IMR-90 (cell line): ENCODE measurements around the gene SCARB1. TPM values are rescaled to one million over a fixed set of nuclear protein-coding genes. Genes with fewer than 3 reads are reported as not detected.

Experiments used
- ATAC-seq: fragments of 200-7000 bp; cut with Tn5 transposase; 2 replicates; pipeline ENCODE4 v1.9.1; 2020; ENCODE audit warnings: low read depth, mild to moderate bottlenecking, moderate library complexity
- BruUV-seq: library from RNA; stranded (reverse); fragments of 400-500 nt; replicated peaks from 2 replicates; lab custom pipeline; 2021; lab: Mats Ljungman, UMichigan
- CTCF ChIA-PET: fragments of 300-600 bp; formaldehyde crosslinking; extraction: SDS; loops from one replicate; lab custom pipeline; 2021; ENCODE audit warnings: antibody characterized with exemption; lab: Yijun Ruan, JAX
- POLR2A ChIA-PET: fragments of 300-600 bp; sonication (Branson Sonifier 250); formaldehyde crosslinking; loops from one replicate; lab custom pipeline; 2022; ENCODE audit warnings: antibody characterized with exemption; ENCODE audit not compliant: unreplicated experiment; lab: Charles Lee
- DNase-seq: peaks from one replicate; pipeline ENCODE4 v3.0.0; 2013
- H2AFZ ChIP-seq: replicated peaks from 2 replicates; pipeline ENCODE3; 2013; ENCODE audit warnings: low read length, mild to moderate bottlenecking; ENCODE audit not compliant: poor library complexity
- H2AK5ac ChIP-seq: 2 replicates; pipeline ENCODE4 v1.6.1; 2013; ENCODE audit warnings: low read depth, low read length, inconsistent platforms
- H2AK9ac ChIP-seq: replicated peaks from 2 replicates; pipeline ENCODE3; 2013; ENCODE audit warnings: mild to moderate bottlenecking, low read depth, low read length, moderate library complexity; ENCODE audit not compliant: poor library complexity
- H2BK120ac ChIP-seq: 2 replicates; pipeline ENCODE4 v1.6.1; 2013; ENCODE audit warnings: low read depth, low read length, inconsistent platforms
- H2BK15ac ChIP-seq: 3 replicates; pipeline ENCODE4 v1.6.1; 2013; ENCODE audit warnings: low read depth, low read length, inconsistent platforms
- H2BK20ac ChIP-seq: 2 replicates; pipeline ENCODE4 v1.6.1; 2013; ENCODE audit warnings: low read depth, mild to moderate bottlenecking, inconsistent platforms, low read length, moderate library complexity
- H2BK5ac ChIP-seq: 2 replicates; pipeline ENCODE4 v1.6.1; 2013; ENCODE audit warnings: mild to moderate bottlenecking, low read depth, low read length, inconsistent platforms; ENCODE audit not compliant: poor library complexity, severe bottlenecking
- H3K14ac ChIP-seq: replicated peaks from 2 replicates; pipeline ENCODE4 v1.6.1; 2013; ENCODE audit warnings: low read depth, low read length, inconsistent platforms
- H3K18ac ChIP-seq: 2 replicates; pipeline ENCODE4 v1.6.1; 2013; ENCODE audit warnings: low read depth, low read length, control low read depth
- H3K23ac ChIP-seq: 2 replicates; pipeline ENCODE4 v1.6.1; 2013; ENCODE audit warnings: low read depth, low read length, inconsistent platforms
- H3K27ac ChIP-seq: 2 replicates; pipeline ENCODE4 v1.5.1; 2013; ENCODE audit warnings: mild to moderate bottlenecking, control low read depth, low read length; ENCODE audit not compliant: insufficient read depth
- H3K27me3 ChIP-seq: 2 replicates; pipeline ENCODE4 v1.6.1; 2013; ENCODE audit warnings: low read length; ENCODE audit not compliant: control insufficient read depth, insufficient read depth
- H3K36me3 ChIP-seq: 2 replicates; pipeline ENCODE4 v1.6.1; 2013; ENCODE audit warnings: low read length, mixed read lengths; ENCODE audit not compliant: control insufficient read depth, insufficient read depth
- H3K4ac ChIP-seq: 2 replicates; pipeline ENCODE4 v1.6.1; 2013; ENCODE audit warnings: low read depth, low read length, inconsistent platforms
- H3K4me1 ChIP-seq: 2 replicates; pipeline ENCODE4 v1.6.1; 2013; ENCODE audit warnings: low read length, mixed read lengths; ENCODE audit not compliant: control insufficient read depth, insufficient read depth
- H3K4me2 ChIP-seq: 2 replicates; pipeline ENCODE4 v1.6.1; 2013; ENCODE audit warnings: low read depth, mild to moderate bottlenecking, control low read depth, low read length, moderate library complexity
- H3K4me3 ChIP-seq: 2 replicates; pipeline ENCODE4 v1.5.1; 2013; ENCODE audit warnings: low read depth, mild to moderate bottlenecking, control low read depth, low read length, moderate library complexity; ENCODE audit not compliant: insufficient read depth
- H3K56ac ChIP-seq: 2 replicates; pipeline ENCODE4 v1.6.1; 2013; ENCODE audit warnings: low read length, inconsistent platforms; ENCODE audit not compliant: insufficient read depth; ENCODE audit errors: extremely low read depth
- H3K79me1 ChIP-seq, 2 experiments: 2 replicates each; pipeline ENCODE4 v1.6.1; 2013; ENCODE audit warnings: low read length in 2 of 2, inconsistent platforms in 1 of 2, low read depth in 1 of 2
- H3K9ac ChIP-seq: 2 replicates; pipeline ENCODE4 v1.6.1; 2013; ENCODE audit warnings: low read depth, low read length, control low read depth
- H3K9me1 ChIP-seq: 2 replicates; pipeline ENCODE4 v1.6.1; 2013; ENCODE audit warnings: low read length, inconsistent platforms; ENCODE audit not compliant: insufficient read depth
- H3K9me3 ChIP-seq: 2 replicates; pipeline ENCODE4 v1.6.1; 2013; ENCODE audit warnings: low read length; ENCODE audit not compliant: control insufficient read depth, insufficient read depth
- H4K20me1 ChIP-seq: 2 replicates; pipeline ENCODE4 v1.6.1; 2013; ENCODE audit warnings: low read length, inconsistent platforms; ENCODE audit not compliant: insufficient read depth
- H4K5ac ChIP-seq: 2 replicates; pipeline ENCODE4 v1.6.1; 2013; ENCODE audit warnings: mild to moderate bottlenecking, low read depth, low read length, control low read depth
- H4K8ac ChIP-seq, 2 experiments: 2 replicates each; pipeline ENCODE4 v1.6.1; 2013; ENCODE audit warnings: low read depth in 2 of 2, low read length in 2 of 2, control low read depth in 1 of 2, inconsistent platforms in 1 of 2
- H4K91ac ChIP-seq: 2 replicates; pipeline ENCODE4 v1.6.1; 2013; ENCODE audit warnings: low read depth, low read length, inconsistent platforms; ENCODE audit not compliant: insufficient read depth
- BHLHE40 ChIP-seq: fragments of 150-350 bp; IDR thresholded peaks from 2 replicates; pipeline ENCODE4 v1.6.1; 2016; ENCODE audit warnings: mild to moderate bottlenecking, low read depth, low read length
- CEBPB ChIP-seq: IDR thresholded peaks from 2 replicates; pipeline ENCODE4 v1.6.1; 2012; ENCODE audit warnings: low read depth, low read length, improper control_type of control experiment
- CHD1 ChIP-seq: IDR thresholded peaks from 2 replicates; pipeline ENCODE4 v1.6.1; 2012; ENCODE audit warnings: low read depth, low read length, improper control_type of control experiment
- ELK1 ChIP-seq: fragments of 150-350 bp; IDR thresholded peaks from 2 replicates; pipeline ENCODE4 v1.6.1; 2016; ENCODE audit warnings: low read depth, mild to moderate bottlenecking, low read length, moderate library complexity, borderline replicate concordance
- FOS ChIP-seq: fragments of 150-350 bp; IDR thresholded peaks from 2 replicates; pipeline ENCODE4 v1.6.1; 2016; ENCODE audit warnings: low read depth, low read length
- MAFK ChIP-seq: IDR thresholded peaks from 2 replicates; pipeline ENCODE4 v1.6.1; 2012; ENCODE audit warnings: low read depth, low read length, improper control_type of control experiment
- MAZ ChIP-seq: IDR thresholded peaks from 2 replicates; pipeline ENCODE4 v1.6.1; 2012; ENCODE audit warnings: low read depth, mild to moderate bottlenecking, low read length, improper control_type of control experiment, moderate library complexity, borderline replicate concordance
- MXI1 ChIP-seq: IDR thresholded peaks from 2 replicates; pipeline ENCODE4 v1.6.1; 2012; ENCODE audit warnings: low read depth, mild to moderate bottlenecking, low read length, moderate library complexity, borderline replicate concordance
- NFE2L2 ChIP-seq: fragments of 150-350 bp; IDR thresholded peaks from 2 replicates; pipeline ENCODE4 v1.6.1; 2016; ENCODE audit warnings: low read depth, mild to moderate bottlenecking, low read length
- POLR2A ChIP-seq: IDR thresholded peaks from 2 replicates; pipeline ENCODE4 v1.6.1; 2012; ENCODE audit warnings: mild to moderate bottlenecking, low read depth, low read length
- RAD21 ChIP-seq: IDR thresholded peaks from 2 replicates; pipeline ENCODE4 v1.6.1; 2012; ENCODE audit warnings: low read length, improper control_type of control experiment
- RCOR1 ChIP-seq: IDR thresholded peaks from 2 replicates; pipeline ENCODE4 v1.6.1; 2012; ENCODE audit warnings: mild to moderate bottlenecking, low read length, improper control_type of control experiment; ENCODE audit not compliant: insufficient replicate concordance
- SMC3 ChIP-seq: fragments of 150-350 bp; IDR thresholded peaks from 2 replicates; pipeline ENCODE4 v1.6.1; 2016; ENCODE audit warnings: low read depth, mild to moderate bottlenecking, antibody characterized with exemption, low read length, moderate library complexity
- WGBS, 2 experiments: methylation state at CpG; one replicate each; pipeline versions ENCODE4 v1.1.5 to v1.1.7; 2013; ENCODE audit warnings: missing lambda C conversion rate in 2 of 2; ENCODE audit not compliant: insufficient read length in 1 of 2; ENCODE audit errors: extremely low coverage in 2 of 2; 5-methylcytosine and 5-hydroxymethylcytosine counted together
- dilution Hi-C: fragments of 300-500 bp; cut with HindIII; formaldehyde crosslinking; loops from one replicate; pipeline ENCODE4 v1.14.3; 2018; ENCODE audit warnings: low sequenced_read_pairs; ENCODE audit not compliant: unreplicated experiment
- in situ Hi-C: fragments of 300-500 bp; cut with MboI; formaldehyde crosslinking; loops from 3 replicates; pipeline ENCODE4 v1.14.3; 2019; ENCODE audit warnings: low sequenced_read_pairs, inconsistent platforms, mixed read lengths
- intact Hi-C: fragments of 100-400 bp; cut with micrococcal nuclease; formaldehyde crosslinking; loops from 2 replicates; pipeline ENCODE4 v1.10.0; 2022
- polyA plus RNA-seq, 3 experiments: library from polyadenylated mRNA; depleted of rRNA; stranded (reverse); fragments of >200 nt; gene quantifications; 2 replicates each; pipeline ENCODE4 v1.2.3, GENCODE V29; 2012; ENCODE audit warnings: low replicate concordance in 1 of 3
- total RNA-seq: library from RNA; depleted of rRNA; stranded (reverse); fragments of >200 nt; gene quantifications from 2 replicates; pipeline ENCODE4 v1.2.3, GENCODE V29; 2012
- TF ChIP-seq, protein P1 (sequence below): conservative IDR thresholded peaks from 2 replicates; pipeline ENCODE4 v1.5.1; 2012; ENCODE audit warnings: mild to moderate bottlenecking, low read depth, low read length, improper control_type of control experiment

The SCARB1 gene
- total and polyA plus RNA-seq, 2 of the 4 experiments (the other 2 are of a cell fraction) = 3.0 to 24.8 TPM

- TF ChIP-seq RCOR1 (no peak), SMC3 (no peak)
Observed at GRCh38 chr12:124904306-124905098, 40.8 kb upstream of the SCARB1 start (continued).

- H3K4me3 ChIP-seq = no peak overlapping the region
- WGBS, 2 experiments = no CpG with 5 or more reads among the region's 6 CpGs
- no peak overlapping the region for H3K14ac ChIP-seq
- no peak overlapping the region for H2AFZ ChIP-seq
- peaks cover 10% of the 10 kb centered on the region for H3K4me1 ChIP-seq
- no peak overlapping the region for H3K23ac ChIP-seq
- no peak overlapping the region for H3K18ac ChIP-seq
- POLR2A ChIA-PET = no interaction called here
- in situ Hi-C loops = loop anchor here (5.0 kb wide), 1 partner anchor 861 kb away; no protein-coding TSS in a partner anchor
- DNase-seq (no peak), ATAC-seq (no peak)
- H2AK5ac ChIP-seq = no peak overlapping the region
- H2BK120ac ChIP-seq = no peak overlapping the region
- H3K4ac ChIP-seq = no peak overlapping the region
- H3K56ac ChIP-seq = no peak overlapping the region
- no peaks in the 10 kb centered on the region for H3K27me3 ChIP-seq
- H3K79me1 ChIP-seq = 0 out of 4 replicates have a peak, but pooled peaks cover 0 to 6% of the 10 kb centered on the region in 2 experiments
- no peak overlapping the region for H2AK9ac ChIP-seq
- H2BK20ac ChIP-seq = no peak overlapping the region
- intact Hi-C loops = loop anchor here (10.0 kb wide), 2 partner anchors 78 to 518 kb away; no protein-coding TSS in a partner anchor
- no peak overlapping the region for H2BK5ac ChIP-seq
- CTCF ChIA-PET = no interaction called here
- H3K27ac ChIP-seq = no peak overlapping the region
- no peak overlapping the region for H3K4me2 ChIP-seq
- H3K9me1 ChIP-seq = peaks cover 4% of the 10 kb centered on the region; the same call in 1 of the 2 replicates
- no peaks in the 10 kb centered on the region for H4K20me1 ChIP-seq
- H2BK15ac ChIP-seq = no peak overlapping the region
- H3K9me3 ChIP-seq = no peaks in the 10 kb centered on the region
- H3K9ac ChIP-seq = no peak overlapping the region
- no peak overlapping the region for H4K5ac ChIP-seq
- BruUV-seq = no TSS peak
- no peak overlapping the region for H4K8ac ChIP-seq
- dilution Hi-C loops = no loop called here
- no peak overlapping the region for H4K91ac ChIP-seq
- no peaks in the 10 kb centered on the region for H3K36me3 ChIP-seq
- TF ChIP-seq MAFK (no peak), BHLHE40 (no peak), MAZ (no peak), CHD1 (no peak), SMC3 (no peak), CEBPB (no peak), ELK1 (no peak), MXI1 (no peak), RAD21 (no peak), FOS (no peak), POLR2A (no peak), NFE2L2 (no peak)
- TF ChIP-seq, protein P1, sequence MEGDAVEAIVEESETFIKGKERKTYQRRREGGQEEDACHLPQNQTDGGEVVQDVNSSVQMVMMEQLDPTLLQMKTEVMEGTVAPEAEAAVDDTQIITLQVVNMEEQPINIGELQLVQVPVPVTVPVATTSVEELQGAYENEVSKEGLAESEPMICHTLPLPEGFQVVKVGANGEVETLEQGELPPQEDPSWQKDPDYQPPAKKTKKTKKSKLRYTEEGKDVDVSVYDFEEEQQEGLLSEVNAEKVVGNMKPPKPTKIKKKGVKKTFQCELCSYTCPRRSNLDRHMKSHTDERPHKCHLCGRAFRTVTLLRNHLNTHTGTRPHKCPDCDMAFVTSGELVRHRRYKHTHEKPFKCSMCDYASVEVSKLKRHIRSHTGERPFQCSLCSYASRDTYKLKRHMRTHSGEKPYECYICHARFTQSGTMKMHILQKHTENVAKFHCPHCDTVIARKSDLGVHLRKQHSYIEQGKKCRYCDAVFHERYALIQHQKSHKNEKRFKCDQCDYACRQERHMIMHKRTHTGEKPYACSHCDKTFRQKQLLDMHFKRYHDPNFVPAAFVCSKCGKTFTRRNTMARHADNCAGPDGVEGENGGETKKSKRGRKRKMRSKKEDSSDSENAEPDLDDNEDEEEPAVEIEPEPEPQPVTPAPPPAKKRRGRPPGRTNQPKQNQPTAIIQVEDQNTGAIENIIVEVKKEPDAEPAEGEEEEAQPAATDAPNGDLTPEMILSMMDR = no peak
Observed at GRCh38 chr12:124902916-124903315, 39.3 kb upstream of the SCARB1 start.
